T-helper 9 cell (primary cell): ENCODE results near the gene VENTX.
"Not testable (repeated sequence)": the region's sequence is repeated elsewhere in the genome, so short reads cannot be mapped to it uniquely, and the experiment has no call there.

ENCODE experiments used
- DNase-seq: peaks from one replicate; pipeline ENCODE4 v3.0.0-alpha.2; 2020

Gene VENTX

DNA sequence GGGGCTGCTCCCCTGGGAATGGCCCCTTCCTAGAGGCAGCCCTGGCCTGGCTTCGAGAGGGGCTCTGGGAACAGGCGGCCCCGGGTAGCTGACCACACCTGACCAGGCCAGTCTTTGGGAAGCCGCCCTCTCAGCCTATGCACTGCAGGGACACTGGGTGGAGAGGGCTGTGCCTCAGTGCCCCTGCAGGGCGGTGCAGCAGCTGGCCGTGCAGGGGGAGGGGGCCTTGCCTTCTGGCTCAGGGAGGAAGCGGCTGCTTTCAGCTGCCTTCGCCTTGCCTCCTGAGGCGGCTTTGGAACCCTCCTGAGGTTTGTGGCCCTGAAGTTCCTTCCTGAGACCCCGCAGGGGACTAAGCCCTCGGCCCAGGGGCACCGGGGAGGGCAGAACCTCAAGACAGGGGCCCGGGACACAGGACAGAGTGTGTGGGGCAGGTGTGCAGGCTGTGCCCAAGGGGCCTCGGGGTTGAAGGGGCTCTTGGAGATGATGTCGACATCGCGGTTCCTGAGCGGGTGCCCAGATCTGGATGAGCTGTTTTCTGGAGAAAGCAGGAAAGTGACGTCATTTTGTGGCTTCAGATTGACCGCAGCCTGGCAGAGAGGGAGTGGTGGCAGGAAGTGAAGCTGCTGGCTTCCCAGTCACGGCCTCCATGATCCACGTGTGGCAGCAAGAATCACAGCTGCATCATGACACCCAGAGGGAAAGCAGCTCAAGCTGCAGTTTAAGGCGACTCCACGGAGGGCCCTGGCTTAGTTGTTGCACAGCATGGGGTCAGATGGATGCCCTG lies 21.4 kb downstream of the VENTX start:
- DNase-seq: peak; percentile 80

DNA sequence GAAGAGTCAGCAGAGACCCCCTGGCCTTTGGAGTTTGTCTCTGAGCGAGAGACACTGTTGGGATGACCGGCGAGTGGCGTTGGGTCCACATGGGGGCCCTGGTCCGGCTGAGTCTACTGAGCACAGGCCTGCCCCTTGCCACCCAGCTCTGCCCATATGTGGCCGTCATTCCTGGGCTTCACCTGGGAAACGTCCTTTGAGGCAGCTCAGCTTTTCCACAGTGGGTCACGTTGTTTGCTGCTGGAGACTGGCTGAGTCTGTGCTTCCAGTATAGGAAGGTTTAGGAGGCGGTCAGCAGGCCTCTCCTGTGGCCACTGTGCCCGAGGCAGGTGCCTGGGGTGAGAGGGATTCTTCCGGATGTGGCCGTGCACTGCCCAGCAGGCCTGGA lies 21.9 kb downstream of the VENTX start:
- DNase-seq: no peak

DNA sequence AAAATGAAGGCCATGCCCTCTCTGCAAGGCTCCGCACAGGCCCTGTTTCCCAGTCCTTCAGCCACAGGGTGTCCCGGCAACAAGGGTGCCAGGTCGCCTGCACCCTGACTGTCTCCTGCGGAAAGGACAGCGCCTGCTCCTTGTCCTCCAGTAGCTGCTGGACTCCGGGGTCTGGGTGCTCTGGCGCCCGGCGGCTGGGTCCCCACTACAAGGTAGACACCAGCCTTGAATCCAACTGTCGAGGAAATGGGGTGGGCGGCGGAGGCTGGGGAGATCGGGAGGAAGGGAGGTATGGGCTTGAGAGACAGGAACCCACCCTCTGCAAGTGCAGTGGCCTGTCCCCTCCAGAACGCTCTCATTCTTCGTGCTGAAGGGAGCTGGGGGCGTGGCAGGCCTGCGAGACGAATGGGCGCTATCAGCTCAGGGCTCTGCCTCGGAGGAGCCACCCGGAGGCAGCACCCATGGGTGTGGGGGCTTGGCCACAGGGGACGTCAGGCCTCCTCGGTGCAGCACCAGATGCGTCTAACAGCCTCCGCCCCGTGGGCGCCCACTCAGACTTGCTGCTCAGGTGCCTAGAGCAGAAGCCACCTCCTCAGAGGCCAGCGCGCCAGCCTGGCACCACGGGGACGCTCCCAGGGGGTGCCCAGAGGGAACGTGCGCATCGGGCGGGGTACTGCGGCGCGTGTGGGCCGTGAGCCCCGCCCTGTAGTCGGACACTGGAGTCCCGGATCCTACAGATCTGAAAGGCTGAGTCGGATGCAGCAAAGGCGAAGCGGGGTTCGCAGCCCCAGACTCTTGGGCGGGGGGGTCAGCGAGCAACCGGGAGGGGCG lies 23.5 kb downstream of the VENTX start:
- DNase-seq: peak; percentile 56

DNA sequence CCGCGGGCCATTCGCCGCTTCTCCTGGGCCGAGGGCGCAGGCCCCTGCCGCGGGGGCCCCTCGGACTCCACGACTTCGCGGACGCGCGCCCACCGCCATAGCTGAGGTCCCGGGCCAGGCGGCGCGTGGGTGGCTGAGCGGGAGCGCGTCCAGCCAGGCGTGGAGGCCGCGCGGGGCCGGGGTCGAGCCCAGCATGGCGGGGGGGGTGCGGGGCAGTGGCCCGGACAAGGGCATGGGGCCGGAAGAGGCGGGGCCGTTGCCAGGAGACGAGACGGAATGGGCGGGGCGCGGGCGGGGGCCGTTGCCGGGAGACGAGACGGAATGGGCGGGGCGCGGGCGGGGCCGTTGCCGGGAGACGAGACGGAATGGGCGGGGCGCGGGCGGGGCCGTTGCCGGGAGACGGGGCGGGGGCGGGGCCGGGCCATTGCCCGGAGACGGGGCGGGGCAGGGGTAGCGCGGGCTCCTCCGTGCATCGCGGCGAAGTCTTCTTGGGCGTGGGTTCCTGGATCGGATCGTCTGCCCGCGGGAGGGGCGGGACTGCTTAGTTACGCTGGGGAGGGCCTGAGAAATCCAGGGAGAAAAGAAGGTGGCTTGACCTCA lies 24.2 kb downstream of the VENTX start:
- DNase-seq: peak; percentile 84

DNA sequence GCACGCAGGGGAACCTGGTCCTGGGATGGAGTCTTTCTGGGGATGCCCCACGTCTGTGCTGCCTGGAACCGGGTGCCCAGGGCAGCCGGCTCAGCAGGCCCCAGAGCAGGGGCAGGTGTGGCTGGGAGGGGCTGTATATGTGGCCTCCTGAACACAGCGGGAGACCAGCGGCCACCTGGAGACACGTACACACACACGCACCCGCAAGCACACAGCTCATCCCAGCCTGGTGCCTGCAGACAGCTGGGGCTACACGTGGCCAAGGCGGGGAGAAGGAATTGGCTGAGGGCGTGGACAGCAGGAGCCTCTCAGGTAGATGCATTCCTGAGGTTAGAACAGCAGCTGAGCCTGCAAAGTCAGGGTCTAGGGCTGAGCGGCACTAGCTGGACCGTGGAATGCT lies 25.0 kb downstream of the VENTX start:
- DNase-seq: no peak

DNA sequence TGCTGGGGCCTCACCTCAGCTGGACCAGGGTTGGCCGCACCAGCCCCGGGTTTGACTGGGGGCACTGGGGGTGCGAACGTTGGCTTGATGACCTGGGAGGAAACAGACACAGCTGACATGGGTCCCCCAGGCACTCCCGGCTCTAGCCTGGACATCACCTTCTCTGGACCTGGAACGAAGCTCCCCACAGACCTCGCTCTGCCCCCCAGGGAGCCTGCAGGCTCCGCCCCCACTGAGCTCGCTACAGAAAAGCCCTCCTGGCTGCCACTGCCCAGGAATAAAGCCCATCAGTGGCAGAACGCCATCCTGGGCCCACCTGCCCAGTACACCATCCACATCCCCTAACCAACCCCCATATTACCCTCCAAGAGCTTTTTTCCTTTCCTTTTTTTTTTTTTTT lies 26.0 kb downstream of the VENTX start:
- DNase-seq: no peak

DNA sequence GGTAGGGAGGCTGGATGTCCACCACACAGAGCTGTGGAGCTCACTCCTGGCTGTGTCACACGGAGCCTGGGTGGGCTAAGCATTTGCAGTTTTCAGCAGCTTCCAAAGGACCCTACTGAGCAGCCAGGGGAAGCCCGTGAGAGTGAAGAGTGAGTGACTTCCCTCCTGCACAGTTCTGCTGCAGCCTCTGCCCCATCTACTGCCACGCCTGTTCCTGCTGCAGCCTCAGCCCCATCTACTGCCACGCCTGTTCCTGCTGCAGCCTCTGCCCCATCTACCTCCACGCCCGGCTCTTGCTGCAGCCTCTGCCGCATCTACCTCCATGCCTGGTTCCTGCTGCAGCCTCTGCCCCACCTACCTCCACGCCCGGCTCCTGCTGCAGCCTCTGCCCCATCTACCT lies 26.8 kb downstream of the VENTX start:
- peak; percentile 22 for DNase-seq

DNA sequence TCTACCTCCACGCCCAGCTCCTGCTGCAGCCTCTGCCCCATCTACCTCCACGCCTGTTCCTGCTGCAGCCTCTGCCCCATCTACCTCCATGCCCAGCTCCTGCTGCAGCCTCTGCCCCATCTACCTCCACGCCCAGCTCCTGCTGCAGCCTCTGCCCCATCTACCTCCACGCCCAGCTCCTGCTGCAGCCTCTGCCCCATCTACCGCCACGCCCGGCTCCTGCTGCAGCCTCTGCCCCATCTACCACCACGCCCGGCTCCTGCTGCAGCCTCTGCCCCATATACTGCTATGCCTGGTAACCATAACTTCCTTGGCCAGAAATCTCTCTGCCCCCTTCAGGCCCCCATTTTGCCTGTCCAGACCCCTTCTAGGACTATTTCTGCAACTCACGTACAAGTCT lies 27.4 kb downstream of the VENTX start:
- DNase-seq: not testable (repeated sequence)

DNA sequence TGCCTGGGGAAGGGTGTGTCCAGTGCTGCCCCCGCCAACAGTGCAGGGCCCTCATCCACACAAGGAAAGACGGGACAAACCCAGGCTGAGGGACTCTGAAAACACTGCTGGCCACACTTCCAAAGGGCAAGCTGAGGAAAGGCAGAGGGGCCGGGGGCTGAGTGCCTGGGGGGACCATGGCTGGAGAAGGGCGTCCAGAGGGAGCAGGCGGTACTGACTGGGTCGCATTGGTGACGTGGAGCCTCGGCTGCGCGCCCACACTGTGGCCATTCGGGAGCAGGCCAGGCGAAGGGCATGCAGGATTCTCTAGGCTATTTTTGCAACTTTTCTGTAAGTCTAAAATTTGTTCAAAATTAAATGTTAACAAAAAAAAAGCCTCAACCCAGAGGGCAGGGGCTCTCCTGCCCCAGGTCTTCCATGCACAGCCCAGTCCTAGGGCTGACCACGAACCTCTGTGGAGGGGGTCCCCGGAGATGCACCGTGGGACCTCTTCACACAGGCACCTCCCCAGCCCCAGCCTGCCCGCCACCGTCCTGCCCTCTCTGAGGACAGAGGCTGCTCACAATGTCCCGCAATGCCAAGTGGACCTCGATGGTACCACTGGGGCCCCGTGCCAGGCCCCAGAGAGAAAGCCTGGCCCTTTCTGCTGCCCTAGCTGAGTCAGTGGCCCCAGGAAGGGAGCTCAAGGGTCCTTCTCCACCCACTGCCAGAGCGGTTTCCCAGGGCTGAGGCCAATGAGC lies 28.6 kb downstream of the VENTX start:
- no peak for DNase-seq

DNA sequence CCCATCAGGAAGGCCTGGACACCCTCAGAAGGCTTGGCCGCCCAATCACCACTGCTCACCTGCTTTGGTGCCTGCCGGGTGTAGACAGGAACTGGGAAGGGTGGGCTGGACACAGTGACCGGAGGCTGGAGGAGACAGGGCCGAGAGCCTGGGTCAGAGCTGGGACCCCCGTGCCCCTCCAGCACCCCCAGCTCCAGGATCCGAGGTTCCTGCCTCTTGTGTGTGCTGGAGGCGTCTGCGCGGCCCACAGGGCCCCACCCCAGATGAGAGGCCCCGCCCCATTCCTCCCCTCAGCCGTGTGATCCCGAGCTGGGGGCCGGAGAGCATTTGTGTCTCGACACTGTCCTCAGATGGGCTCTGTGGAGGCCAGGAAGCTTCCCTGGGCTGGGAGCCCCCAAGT lies 29.6 kb downstream of the VENTX start:
- DNase-seq: no peak

DNA sequence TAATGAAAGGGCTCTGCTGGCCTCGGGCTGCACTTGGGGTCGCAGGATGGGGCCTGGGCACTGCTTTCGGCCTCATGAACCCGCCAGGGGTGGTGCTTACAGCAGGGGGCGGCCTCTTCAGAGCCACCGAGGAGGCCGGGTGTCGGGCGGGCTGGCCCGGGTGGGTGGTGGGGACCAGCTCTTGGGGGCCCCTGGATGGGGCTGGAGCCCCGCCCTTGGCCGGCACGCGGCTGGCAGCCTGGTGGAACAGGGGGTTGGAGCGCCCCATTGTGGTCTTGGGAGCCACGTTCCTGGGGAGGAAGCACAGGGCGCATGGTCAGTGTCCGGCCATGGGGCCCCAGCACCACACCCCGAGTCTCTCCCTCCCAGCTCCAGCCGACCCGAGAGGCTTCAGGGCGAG lies 30.2 kb downstream of the VENTX start:
- no peak for DNase-seq

DNA sequence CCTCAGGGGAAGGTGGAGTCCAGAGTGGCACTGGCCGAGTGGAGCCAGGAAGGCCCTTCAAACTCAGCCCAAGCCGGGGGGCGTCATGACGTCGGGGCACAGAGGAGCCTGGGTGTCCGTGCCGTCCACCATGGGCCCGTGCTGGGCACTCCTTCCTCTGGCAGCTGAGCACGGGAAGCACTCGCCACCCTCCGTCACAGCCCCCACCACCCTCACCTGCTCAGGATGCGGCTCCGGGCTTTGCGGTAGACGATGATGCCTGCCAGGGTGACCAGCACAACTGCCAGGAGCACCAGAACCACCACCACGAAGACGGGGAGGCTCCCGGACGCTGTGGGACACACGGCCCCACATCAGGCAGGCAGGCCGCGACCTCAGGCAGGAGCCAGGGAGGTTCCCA lies 30.9 kb downstream of the VENTX start:
- no peak for DNase-seq

DNA sequence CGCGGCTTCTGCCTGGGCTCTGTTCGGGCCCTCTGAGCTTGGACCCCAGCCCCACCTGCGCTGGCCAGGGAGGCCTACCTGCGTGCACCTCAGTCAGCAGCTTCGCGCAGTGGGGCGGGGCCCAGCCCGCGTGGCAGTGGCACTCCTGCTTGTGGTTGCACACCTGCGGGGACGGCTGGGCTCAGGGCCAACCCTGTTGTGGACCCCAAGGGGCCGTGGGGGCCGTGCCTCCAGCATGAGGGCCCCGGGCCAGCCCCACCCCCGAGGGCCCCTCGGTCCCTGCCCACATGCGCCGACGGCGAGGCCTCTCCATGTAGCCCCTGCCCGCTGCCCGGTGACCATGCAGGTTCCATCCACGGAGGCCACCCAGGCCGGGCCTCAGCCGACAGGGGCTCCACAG lies 31.7 kb downstream of the VENTX start:
- no peak for DNase-seq

DNA sequence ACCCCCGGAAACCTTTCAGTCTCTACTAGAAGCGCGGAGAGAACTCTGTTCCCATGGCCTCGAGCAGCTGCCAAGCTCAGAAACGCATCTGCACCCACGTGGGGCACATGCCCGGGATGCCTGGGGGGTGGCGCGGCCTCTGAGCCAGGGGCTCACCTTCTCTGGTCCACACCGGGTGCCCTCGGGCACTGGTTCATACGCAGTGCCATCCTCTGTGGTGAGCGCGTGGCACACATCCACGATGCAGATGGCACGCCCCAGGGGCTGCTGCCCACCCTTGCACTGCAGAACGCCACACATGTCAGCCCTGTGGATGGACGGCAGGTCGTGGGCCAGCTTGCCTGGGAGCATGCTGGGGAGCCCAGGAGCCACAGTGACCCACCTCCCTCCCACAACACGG lies 32.5 kb downstream of the VENTX start:
- no peak for DNase-seq

DNA sequence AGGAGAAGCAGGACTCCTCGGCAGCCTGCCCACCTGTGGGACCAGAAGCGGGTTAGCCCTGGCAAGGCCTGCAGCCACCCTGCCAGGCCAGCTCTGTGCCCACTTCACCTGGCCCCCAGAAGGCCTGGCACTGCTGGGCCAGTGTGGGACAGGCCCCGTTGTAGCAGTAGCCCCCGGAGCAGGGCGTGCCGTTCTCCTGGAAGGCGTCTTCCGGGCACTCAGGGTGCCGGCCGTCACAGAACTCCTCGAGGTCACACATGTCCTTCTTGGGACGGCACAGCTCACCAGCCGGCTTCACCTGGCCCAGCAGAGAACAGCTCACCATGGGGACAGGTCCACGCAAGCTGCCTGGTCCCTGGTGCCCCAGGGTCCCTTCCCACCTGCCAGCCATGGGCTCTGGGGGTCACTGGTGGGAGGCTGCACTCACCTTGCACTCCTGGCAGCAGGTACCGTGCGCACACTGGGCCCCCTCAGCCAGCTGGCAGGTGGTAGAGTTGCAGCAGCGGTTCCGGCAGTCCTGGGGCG lies 33.2 kb downstream of the VENTX start:
- DNase-seq: no peak

DNA sequence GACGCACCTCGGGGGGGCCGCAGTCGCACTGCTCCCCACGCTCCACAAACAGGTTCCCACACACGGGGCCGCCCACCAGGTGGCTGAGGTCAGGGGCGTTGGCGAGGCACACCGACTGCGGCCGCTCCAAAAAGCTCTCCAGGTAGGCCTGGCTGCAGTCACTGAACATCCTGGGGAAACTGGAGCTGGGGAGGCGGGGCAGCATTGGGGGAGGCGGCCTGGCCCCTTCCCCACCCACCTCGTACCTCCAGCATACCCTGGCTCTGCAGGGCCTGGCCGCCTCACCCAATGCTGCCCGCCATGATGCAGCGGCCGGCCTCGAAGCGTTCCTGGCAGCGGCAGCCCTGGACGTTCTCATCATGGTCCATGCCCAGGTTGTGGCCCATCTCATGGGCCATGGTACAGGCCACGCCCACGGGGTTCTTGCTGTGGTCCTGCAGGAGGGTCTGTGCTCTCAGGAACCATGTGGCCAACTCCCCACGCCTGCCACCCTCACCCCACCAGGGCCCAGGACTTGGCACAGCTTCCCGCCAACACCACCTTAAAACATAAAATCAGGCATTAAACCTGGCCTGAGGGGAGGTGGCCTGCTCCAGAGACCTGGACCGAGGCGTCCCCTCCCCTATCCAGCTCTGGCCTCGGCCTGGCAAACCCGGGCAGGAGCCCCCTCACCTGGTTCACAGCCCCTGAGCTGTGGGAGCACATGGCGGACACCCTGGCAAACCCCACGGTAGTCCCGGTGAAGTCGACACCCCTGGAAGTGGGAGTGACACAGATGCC lies 34.1 kb downstream of the VENTX start:
- no peak for DNase-seq

DNA sequence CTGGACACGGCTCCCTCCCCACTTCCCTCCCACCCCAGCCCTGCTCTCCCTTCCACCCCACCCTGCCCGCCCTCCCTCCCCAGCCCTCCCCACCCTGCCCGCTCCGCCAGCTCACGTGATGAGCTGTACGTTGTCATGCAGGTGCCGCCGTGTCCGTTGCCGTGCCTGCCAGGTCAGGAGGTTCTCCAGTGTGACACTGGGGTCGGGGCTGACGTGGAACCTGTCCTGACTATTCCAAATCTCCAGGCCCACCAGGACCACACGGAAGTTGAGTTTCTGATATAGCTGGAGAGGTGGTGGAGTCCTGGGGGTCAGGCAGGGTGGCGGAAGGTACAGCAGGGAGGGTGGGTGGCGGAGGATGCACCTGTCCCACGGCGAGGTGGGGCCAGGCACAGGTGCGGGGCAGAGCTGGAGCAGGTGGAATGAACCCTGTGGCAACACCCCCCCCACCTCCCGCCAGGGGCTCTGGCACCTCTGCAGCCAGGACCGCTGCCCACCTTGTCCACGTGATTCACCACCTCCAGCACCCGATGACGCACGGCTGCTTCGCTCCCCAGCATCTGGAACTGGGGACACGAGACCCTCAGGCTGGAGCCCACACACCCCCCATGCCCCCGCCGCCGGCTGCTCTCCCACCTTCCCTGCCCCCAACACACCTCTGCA lies 34.8 kb downstream of the VENTX start:
- DNase-seq: no peak

DNA sequence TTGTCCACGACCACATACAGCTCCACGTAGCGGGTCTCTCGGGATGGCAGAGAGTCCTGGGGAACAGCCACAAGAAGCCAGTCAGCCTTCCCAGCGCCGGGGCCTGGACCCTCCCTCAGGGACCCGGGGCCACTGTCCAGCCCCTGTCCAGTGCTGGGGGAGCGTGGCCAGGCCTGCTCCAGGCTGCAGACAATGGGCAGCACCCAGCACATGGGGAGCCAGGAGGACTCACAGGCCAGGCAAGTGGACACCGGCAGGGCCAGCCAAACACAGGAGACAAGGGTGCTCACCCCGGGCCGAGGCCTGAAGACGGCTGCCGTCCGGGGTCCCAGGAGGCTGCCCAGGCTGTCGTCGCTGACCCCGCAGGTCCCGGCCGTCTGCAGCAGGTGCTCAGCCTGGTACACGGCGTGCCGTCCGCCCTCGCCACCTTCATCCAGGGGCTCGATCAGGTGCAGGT lies 35.3 kb downstream of the VENTX start:
- no peak for DNase-seq

DNA sequence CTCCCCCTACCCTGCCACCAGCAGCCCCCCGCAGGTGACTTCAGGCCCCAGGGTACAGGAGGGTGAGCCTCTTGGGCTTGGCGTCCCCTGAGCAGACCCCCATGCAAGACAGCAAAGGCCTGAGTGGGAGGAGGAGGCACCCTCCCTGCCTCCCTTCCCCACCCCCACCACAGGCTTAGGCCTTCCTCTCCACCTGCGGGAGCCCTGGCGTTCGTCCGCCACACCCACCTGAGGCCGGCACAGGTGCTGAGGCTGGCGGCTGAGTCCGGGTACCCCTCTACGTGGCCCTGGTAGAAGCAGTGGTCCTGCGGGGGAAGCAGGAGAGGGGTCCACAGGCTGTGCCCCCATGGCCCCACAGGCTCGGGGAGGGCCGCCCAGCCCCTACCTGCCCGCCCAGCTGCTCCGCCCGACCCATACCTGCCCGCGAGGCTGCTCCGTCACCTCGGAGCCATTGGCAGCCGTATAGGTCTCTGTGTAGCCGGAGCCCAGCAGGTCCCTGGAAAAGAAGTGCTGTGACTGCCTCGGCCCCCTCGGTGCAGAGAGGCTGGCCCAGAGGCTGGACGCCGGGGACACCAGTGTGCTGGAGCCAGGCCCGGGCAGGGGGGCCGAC lies 36.0 kb downstream of the VENTX start:
- no peak for DNase-seq

DNA sequence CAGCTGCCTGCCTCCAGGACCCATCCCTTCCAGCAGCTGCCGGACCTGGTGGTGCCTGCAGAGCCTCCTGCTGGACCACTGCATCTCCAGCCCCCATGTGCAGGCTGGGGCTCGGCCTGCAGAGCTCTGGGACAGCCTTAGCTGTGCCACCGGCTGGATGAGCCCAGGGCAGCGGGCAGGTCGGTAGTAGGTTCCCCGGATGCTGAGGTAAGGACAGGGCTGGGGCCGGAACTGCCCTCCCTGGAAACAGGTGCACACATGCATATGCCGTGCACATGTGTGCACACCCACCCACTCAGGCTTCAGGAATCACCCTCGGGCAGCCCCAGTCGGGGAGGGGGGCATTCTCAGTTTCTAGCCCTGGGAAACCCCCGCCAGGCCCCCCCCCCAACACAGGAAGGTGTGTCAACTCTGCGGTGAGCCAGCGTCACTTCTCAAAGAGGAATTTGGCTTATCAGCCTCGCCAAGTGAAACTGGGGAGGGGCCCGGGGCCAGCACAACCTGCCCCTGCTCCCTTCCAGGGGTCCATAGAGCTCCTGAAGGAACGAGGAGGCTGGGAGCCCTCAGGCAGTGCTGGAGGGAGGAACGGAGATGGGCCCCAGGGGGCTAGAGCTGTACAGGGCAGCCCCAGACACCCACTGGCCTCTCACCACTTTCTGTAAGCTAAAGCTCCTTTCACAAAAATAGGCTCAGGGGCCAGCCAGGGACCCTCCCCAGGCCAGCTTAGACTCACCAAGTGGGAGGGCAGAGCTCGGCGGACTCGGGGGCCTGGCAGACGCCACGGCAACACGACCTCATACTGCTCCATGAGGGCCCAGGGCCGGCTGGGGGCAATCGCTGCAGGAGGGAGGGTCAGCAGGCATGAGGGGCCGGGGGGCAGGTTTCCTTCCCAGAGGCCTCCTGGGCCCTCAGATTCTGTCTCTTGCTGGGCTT lies 37.4 kb downstream of the VENTX start:
- DNase-seq: peak; percentile 85
